Activated CD4-positive, alpha-beta memory T cell treated with anti-CD3 and anti-CD28 coated beads for 36 hours (primary cell): ENCODE results near the gene CDK18. TPM values are rescaled to one million over a fixed set of nuclear protein-coding genes. Genes with fewer than 3 reads are reported as not detected.

ENCODE experiments used
- CTCF ChIA-PET: fragments of 350-600 bp; sonication (Branson Sonifier 250); formaldehyde crosslinking; loops from one replicate; lab custom pipeline; 2021; ENCODE audit warnings: antibody characterized with exemption, inconsistent platforms; lab: Charles Lee
- POLR2A ChIA-PET: fragments of 350-600 bp; sonication (Branson Sonifier 250); formaldehyde crosslinking; loops from one replicate; lab custom pipeline; 2021; ENCODE audit warnings: antibody characterized with exemption; lab: Charles Lee
- DNase-seq: peaks from one replicate; pipeline ENCODE4 v3.0.0-alpha.2; 2020
- H3K27ac Mint-ChIP-seq: one replicate; pipeline ENCODE4 v1.8.0; 2021; ENCODE audit warnings: mixed read lengths
- H3K27me3 Mint-ChIP-seq: one replicate; pipeline ENCODE4 v1.8.0; 2021; ENCODE audit warnings: mixed read lengths
- H3K36me3 Mint-ChIP-seq: one replicate; pipeline ENCODE4 v1.8.0; 2021; ENCODE audit warnings: mixed read lengths
- H3K4me1 Mint-ChIP-seq: one replicate; pipeline ENCODE4 v1.8.0; 2021; ENCODE audit warnings: low read depth, mixed read lengths
- H3K4me3 Mint-ChIP-seq: one replicate; pipeline ENCODE4 v1.8.0; 2021; ENCODE audit warnings: mild to moderate bottlenecking, mixed read lengths
- H3K9me3 Mint-ChIP-seq: one replicate; pipeline ENCODE4 v1.8.0; 2021; ENCODE audit warnings: mixed read lengths
- intact Hi-C: fragments of 100-400 bp; cut with micrococcal nuclease; formaldehyde crosslinking; loops from one replicate; pipeline ENCODE4 v1.15.1; 2023
- total RNA-seq, 2 experiments: library from RNA; stranded (reverse); gene quantifications; one replicate each; pipeline ENCODE4 v1.2.3, GENCODE V29; 2021

The CDK18 gene
- total RNA-seq, 2 experiments from 2014 or later: 2.5 to 2.6 TPM

DNA sequence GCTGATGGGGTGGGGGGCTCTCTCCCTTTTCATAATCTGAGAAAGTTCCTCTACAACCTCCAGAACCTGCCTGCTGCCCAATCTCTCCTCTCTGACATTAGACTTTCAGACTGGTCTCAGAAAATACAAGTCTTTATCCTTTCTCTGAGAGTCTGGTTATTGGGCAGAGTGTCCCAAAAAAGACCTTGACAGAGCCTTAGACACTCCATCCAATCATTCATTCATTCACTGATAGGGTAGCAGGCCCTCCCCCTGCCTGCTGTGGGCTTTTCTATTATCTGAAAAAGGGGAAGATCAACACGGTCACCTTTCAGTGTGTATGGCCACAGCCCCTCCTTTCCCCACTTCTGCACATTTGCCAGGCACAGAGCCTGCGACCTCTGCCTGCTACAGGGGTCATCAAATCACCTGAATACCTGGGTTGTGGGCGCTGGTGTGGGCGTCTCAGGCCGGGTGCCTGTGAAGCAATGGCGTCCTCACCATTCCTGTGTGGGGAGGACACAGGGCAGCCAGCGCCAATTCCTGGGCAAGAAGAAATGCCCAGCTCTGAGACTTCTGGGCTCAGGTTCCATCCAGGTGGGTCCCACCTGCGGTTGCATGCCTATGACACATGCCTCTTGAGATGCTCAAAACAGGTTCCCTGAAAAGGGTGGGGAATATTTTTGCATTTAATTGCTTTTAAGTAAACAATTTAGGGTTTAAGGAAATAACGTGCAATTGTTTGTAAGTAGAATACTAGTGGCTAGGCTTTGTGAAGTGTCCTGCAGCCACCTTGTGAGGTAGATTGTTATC is 74.5 kb downstream of the CDK18 start:
- no peak for DNase-seq
- CTCF ChIA-PET: interaction anchor here (2.8 kb wide), 1 partner anchor 13 kb away, joined by 10 read pairs; no protein-coding TSS in a partner anchor

DNA sequence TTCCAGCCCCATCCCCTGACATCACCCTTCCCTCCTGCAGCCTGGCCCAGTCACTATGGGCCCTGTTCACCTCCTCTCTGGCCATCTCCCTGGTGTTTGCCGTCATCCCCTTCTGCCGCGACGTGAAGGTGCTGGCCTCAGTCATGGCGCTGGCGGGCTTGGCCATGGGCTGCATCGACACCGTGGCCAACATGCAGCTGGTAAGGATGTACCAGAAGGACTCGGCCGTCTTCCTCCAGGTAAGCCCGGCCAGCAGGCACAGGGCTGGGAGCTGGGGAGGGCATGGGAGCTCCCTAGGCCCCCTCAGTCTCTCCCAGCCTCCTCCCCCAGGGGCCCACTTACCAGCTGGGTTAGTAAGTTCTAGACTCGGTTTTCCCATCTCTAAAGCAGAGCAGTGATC is 75.2 kb downstream of the CDK18 start:
- CTCF ChIA-PET: interaction anchor here (0.8 to 2.8 kb wide), 2 partner anchors 12 to 56 kb away, joined by 3 to 10 read pairs; no protein-coding TSS in a partner anchor
- Mint-ChIP-seq H3K27ac (no peak overlapping the region), H3K4me3 (no peak overlapping the region), H3K4me1 (no peaks in the 10 kb centered on the region), H3K27me3 (peaks cover 17% of the 10 kb centered on the region), H3K36me3 (no peaks in the 10 kb centered on the region), H3K9me3 (no peaks in the 10 kb centered on the region)
- POLR2A ChIA-PET: no interaction called here
- DNase-seq: no peak
- intact Hi-C loops: no loop called here

More for the DNA sequence above, 74.5 kb downstream of the CDK18 start:
- H3K27ac Mint-ChIP-seq: no peak overlapping the region
- H3K4me3 Mint-ChIP-seq: no peak overlapping the region
- H3K9me3 Mint-ChIP-seq: no peaks in the 10 kb centered on the region
- no peaks in the 10 kb centered on the region for H3K36me3 Mint-ChIP-seq
- intact Hi-C loops: no loop called here
- POLR2A ChIA-PET: no interaction called here
- H3K4me1 Mint-ChIP-seq: no peaks in the 10 kb centered on the region
- H3K27me3 Mint-ChIP-seq: peaks cover 19% of the 10 kb centered on the region

DNA sequence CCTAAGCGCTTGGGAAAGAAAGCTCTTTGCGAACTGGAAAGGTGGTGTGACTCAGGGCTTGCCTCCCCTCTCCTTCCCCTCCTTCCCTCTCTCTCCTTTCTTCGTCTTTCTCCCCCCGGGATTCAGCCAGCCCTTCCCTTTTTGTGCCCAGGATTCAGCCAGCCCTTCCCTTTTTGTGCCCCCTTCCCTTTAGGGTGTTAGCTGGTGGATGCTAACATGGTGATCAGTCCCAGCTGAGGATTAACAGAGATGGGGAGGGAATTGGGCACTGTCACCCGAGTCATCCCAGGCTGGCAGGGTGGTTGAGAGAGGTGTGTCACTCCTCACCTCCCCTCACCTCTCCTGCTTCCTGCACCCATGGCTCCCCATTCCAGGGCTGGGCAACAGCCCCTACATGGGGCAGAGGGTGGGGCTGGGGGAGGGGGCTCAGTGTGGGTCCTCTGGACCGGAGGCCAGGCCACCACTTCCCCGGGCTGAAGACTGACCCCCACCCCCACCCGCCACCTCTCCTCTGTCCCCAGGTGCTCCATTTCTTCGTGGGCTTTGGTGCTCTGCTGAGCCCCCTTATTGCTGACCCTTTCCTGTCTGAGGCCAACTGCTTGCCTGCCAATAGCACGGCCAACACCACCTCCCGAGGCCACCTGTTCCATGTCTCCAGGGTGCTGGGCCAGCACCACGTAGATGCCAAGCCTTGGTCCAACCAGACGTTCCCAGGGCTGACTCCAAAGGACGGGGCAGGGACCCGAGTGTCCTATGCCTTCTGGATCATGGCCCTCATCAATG is 75.9 kb downstream of the CDK18 start:
- Mint-ChIP-seq H3K4me3 (no peak overlapping the region), H3K27ac (no peak overlapping the region), H3K27me3 (peaks cover 17% of the 10 kb centered on the region), H3K36me3 (no peaks in the 10 kb centered on the region), H3K4me1 (no peaks in the 10 kb centered on the region), H3K9me3 (no peaks in the 10 kb centered on the region)
- intact Hi-C loops: no loop called here
- DNase-seq: no peak
- ChIA-PET POLR2A (no interaction called here), CTCF (interaction anchor here (0.8 to 2.8 kb wide), 2 partner anchors 11 to 56 kb away, joined by 3 to 10 read pairs; no protein-coding TSS in a partner anchor)

DNA sequence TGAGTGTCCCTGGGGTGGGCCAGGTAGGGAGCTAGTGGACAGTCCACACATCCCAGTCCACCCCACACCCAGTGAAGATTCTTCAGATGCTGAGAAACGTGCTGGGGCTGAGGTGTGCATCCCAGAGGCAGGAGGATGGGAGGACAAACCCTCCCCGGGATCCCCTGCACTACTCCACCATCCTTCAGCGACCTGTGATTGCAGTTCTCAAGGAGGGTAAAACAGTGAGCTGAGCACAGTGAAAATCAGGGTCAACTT is 76.4 kb downstream of the CDK18 start:
- H3K9me3 Mint-ChIP-seq: no peaks in the 10 kb centered on the region
- no peak overlapping the region for H3K27ac Mint-ChIP-seq
- peaks cover 17% of the 10 kb centered on the region for H3K27me3 Mint-ChIP-seq
- no peak overlapping the region for H3K4me3 Mint-ChIP-seq
- ChIA-PET POLR2A (no interaction called here), CTCF (interaction anchor here (2.8 kb wide), 1 partner anchor 11 kb away, joined by 10 read pairs; no protein-coding TSS in a partner anchor)
- intact Hi-C loops: no loop called here
- no peak for DNase-seq
- H3K36me3 Mint-ChIP-seq: no peaks in the 10 kb centered on the region
- no peaks in the 10 kb centered on the region for H3K4me1 Mint-ChIP-seq

- Mint-ChIP-seq H3K36me3 (no peaks in the 10 kb centered on the region), H3K27ac (no peak overlapping the region), H3K4me1 (no peaks in the 10 kb centered on the region), H3K9me3 (no peaks in the 10 kb centered on the region), H3K4me3 (no peak overlapping the region), H3K27me3 (peaks cover 17% of the 10 kb centered on the region)
- DNase-seq: peak; percentile 5
- POLR2A ChIA-PET: interaction anchor here (0.5 kb wide), 1 partner anchor 62 kb away, joined by 3 read pairs; no protein-coding TSS in a partner anchor
- CTCF ChIA-PET: interaction anchor here (2.8 kb wide), 1 partner anchor 10 kb away, joined by 10 read pairs; no protein-coding TSS in a partner anchor
- intact Hi-C loops: no loop called here
Observed at GRCh38 chr1:205581321-205581980, 77.0 kb downstream of the CDK18 start.

DNA sequence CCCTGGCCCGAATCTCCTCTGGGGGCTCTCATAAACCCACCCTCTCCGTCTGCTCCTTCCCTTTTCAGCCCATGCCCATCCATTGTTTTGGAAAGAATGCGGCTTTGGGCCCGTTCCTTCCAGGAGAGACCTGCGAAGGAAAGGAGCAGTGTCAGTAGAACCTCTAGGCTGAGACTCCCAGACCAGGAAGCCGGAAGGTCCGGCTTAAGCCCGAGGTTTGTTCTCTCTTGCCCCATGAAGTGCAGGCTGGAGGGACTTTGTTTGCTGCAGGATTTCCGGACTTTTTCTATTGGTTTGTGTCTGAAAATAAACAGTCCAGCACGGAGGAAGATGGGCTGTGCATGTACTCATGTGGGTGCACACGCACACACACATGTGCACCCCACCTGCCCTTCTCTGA is 77.6 kb downstream of the CDK18 start:
- Mint-ChIP-seq H3K36me3 (no peaks in the 10 kb centered on the region), H3K4me3 (no peak overlapping the region), H3K9me3 (no peaks in the 10 kb centered on the region), H3K27me3 (peaks cover 15% of the 10 kb centered on the region), H3K4me1 (no peaks in the 10 kb centered on the region), H3K27ac (no peak overlapping the region)
- CTCF ChIA-PET: no interaction called here
- intact Hi-C loops: no loop called here
- POLR2A ChIA-PET: interaction anchor here (0.5 kb wide), 1 partner anchor 61 kb away, joined by 3 read pairs; no protein-coding TSS in a partner anchor
- DNase-seq: no peak

Other genes with a start within 250 kb of the CDK18 start
- gene NUAK2, start 182.9 kb upstream of the CDK18 start, total RNA-seq: 1 to 10 TPM; 4.4 to 4.5 TPM
- gene KLHDC8A, start 147.7 kb upstream of the CDK18 start, total RNA-seq: not detected
- gene LEMD1, start 82.6 kb upstream of the CDK18 start, total RNA-seq: 1 to 10 TPM; 2.2 to 2.5 TPM
- gene BLACAT1, start 48.6 kb upstream of the CDK18 start, total RNA-seq: 1 to 10 TPM in 1 of 2 experiments, under 1 TPM in 1; 0.90 to 1.2 TPM
- gene ELK4, start 127.3 kb downstream of the CDK18 start, total RNA-seq: 10 to 100 TPM; 60.7 to 65.8 TPM
- under 1 TPM; 0.55 to 0.56 TPM for gene SLC45A3, start 175.8 kb downstream of the CDK18 start, total RNA-seq
- gene NUCKS1, start 245.5 kb downstream of the CDK18 start, total RNA-seq: 100 to 1,000 TPM; 149 to 202 TPM